Glutamatergic neuron (in vitro differentiated cells): Measurements from ENCODE around the gene SYAP1. TPM values are rescaled to one million over a fixed set of nuclear protein-coding genes. Genes with fewer than 3 reads are reported as not detected.
A peak's percentile ranks its signal among the peaks of the same experiment; 100 is the strongest.
"Not testable (repeated sequence)": the region's sequence is repeated elsewhere in the genome, so short reads cannot be mapped to it uniquely, and the experiment has no call there.

ENCODE experiments used
- DNase-seq: peaks from one replicate; pipeline ENCODE4 v3.0.0; 2022
- H3K27ac Mint-ChIP-seq: one replicate; pipeline ENCODE4 v1.8.0; 2020; ENCODE audit warnings: mild to moderate bottlenecking, mixed read lengths, inconsistent platforms; ENCODE audit not compliant: unreplicated experiment
- H3K27me3 Mint-ChIP-seq: one replicate; pipeline ENCODE4 v1.8.0; 2020; ENCODE audit warnings: mild to moderate bottlenecking, moderate library complexity, mixed read lengths, inconsistent platforms; ENCODE audit not compliant: unreplicated experiment
- H3K36me3 Mint-ChIP-seq: one replicate; pipeline ENCODE4 v1.8.0; 2020; ENCODE audit warnings: mild to moderate bottlenecking, mixed read lengths, inconsistent platforms; ENCODE audit not compliant: unreplicated experiment
- H3K4me1 Mint-ChIP-seq: one replicate; pipeline ENCODE4 v1.8.0; 2020; ENCODE audit warnings: mild to moderate bottlenecking, low read depth, mixed read lengths, inconsistent platforms; ENCODE audit not compliant: unreplicated experiment
- H3K4me3 Mint-ChIP-seq: one replicate; pipeline ENCODE4 v1.8.0; 2020; ENCODE audit warnings: mild to moderate bottlenecking, mixed read lengths, inconsistent platforms; ENCODE audit not compliant: unreplicated experiment
- H3K9me3 Mint-ChIP-seq: one replicate; pipeline ENCODE4 v1.8.0; 2020; ENCODE audit warnings: mild to moderate bottlenecking, moderate library complexity, mixed read lengths, inconsistent platforms; ENCODE audit not compliant: unreplicated experiment
- CTCF ChIP-seq: fragments of 200-600 bp; sonication (generic); IDR thresholded peaks from one replicate; pipeline ENCODE4 v1.5.0; 2021; ENCODE audit not compliant: partially characterized antibody, unreplicated experiment
- total RNA-seq: library from RNA; stranded (reverse); fragmentation: NEBNext Ultra II Directional; extraction: Animal tissue kit (Norgen Biotek cat#: 25700); gene quantifications from one replicate; pipeline ENCODE4 v1.2.1, GENCODE V29; 2021; ENCODE audit not compliant: unreplicated experiment

SYAP1 gene
- total RNA-seq, 1 donor from 2014 or later: 19.0 TPM

GRCh38 chrX:16778993-16779392 is 59.6 kb downstream of the SYAP1 start:
- TF ChIP-seq CTCF: no peak
- no peak overlapping the region for H3K27ac Mint-ChIP-seq
- no peaks in the 10 kb centered on the region for H3K4me1 Mint-ChIP-seq

GRCh38 chrX:16779815-16780214 is 60.4 kb downstream of the SYAP1 start:
- H3K27ac Mint-ChIP-seq, H3K27me3 Mint-ChIP-seq, H3K36me3 Mint-ChIP-seq, DNase-seq, H3K4me3 Mint-ChIP-seq, H3K4me1 Mint-ChIP-seq, H3K9me3 Mint-ChIP-seq: not testable (repeated sequence)

More at GRCh38 chrX:16778993-16779392, 59.6 kb downstream of the SYAP1 start:
- H3K4me3 Mint-ChIP-seq: no peak overlapping the region
- H3K27me3 Mint-ChIP-seq: no peaks in the 10 kb centered on the region
- no peaks in the 10 kb centered on the region for H3K36me3 Mint-ChIP-seq
- DNase-seq: no peak
- no peaks in the 10 kb centered on the region for H3K9me3 Mint-ChIP-seq

GRCh38 chrX:16783452-16783851 is 64.0 kb downstream of the SYAP1 start:
- Mint-ChIP-seq H3K27me3 (peaks cover 3% of the 10 kb centered on the region), H3K27ac (no peak overlapping the region), H3K9me3 (peaks cover 1% of the 10 kb centered on the region), H3K36me3 (no peaks in the 10 kb centered on the region), H3K4me1 (peaks cover 3% of the 10 kb centered on the region), H3K4me3 (no peak overlapping the region)
- no peak for DNase-seq
- TF ChIP-seq CTCF: no peak

- H3K27ac Mint-ChIP-seq, DNase-seq, H3K4me3 Mint-ChIP-seq, H3K27me3 Mint-ChIP-seq, H3K4me1 Mint-ChIP-seq, H3K9me3 Mint-ChIP-seq, H3K36me3 Mint-ChIP-seq: not testable (repeated sequence)
Observed at GRCh38 chrX:16784440-16784839, 65.0 kb downstream of the SYAP1 start.

GRCh38 chrX:16785247-16786138 is 66.1 kb downstream of the SYAP1 start:
- Mint-ChIP-seq H3K4me1 (peaks cover 3% of the 10 kb centered on the region), H3K27ac (peak overlapping the region; percentile 88), H3K36me3 (no peaks in the 10 kb centered on the region), H3K9me3 (peaks cover 1% of the 10 kb centered on the region), H3K4me3 (peak overlapping the region; percentile 96), H3K27me3 (peaks cover 3% of the 10 kb centered on the region)
- no peak for TF ChIP-seq CTCF
- peak; percentile 19 for DNase-seq

- H3K4me3 Mint-ChIP-seq: peak within 1 kb of the TSS; percentile 96
- TF ChIP-seq CTCF: no peak
- H3K27me3 Mint-ChIP-seq: peaks cover 3% of the 10 kb centered on the region
- peak within 1 kb of the TSS; percentile 88 for H3K27ac Mint-ChIP-seq
- H3K4me1 Mint-ChIP-seq: peaks cover 3% of the 10 kb centered on the region
- H3K9me3 Mint-ChIP-seq: peaks cover 1% of the 10 kb centered on the region
- peak; percentile 93 for DNase-seq
- no peaks in the 10 kb centered on the region for H3K36me3 Mint-ChIP-seq
Observed at GRCh38 chrX:16786139-16786790, 66.9 kb downstream of the SYAP1 start, which contains the start of gene TXLNG. Gene TXLNG, plus strand, starts transcription at chrX:16786466. Its CDS starts 22 bp downstream, at chrX:16786488.
